ENCODE results near the gene RAD51B. TPM values are rescaled to one million over a fixed set of nuclear protein-coding genes. Genes with fewer than 3 reads are reported as not detected.
A peak's percentile ranks its signal among the peaks of the same experiment; 100 is the strongest.
"Not testable (repeated sequence)": the region's sequence is repeated elsewhere in the genome, so short reads cannot be mapped to it uniquely, and the experiment has no call there.

RAD51B gene
- total RNA-seq, 6 donors from 2014 or later, result 10.6 to 63.9 (median 18.4) TPM

DNA sequence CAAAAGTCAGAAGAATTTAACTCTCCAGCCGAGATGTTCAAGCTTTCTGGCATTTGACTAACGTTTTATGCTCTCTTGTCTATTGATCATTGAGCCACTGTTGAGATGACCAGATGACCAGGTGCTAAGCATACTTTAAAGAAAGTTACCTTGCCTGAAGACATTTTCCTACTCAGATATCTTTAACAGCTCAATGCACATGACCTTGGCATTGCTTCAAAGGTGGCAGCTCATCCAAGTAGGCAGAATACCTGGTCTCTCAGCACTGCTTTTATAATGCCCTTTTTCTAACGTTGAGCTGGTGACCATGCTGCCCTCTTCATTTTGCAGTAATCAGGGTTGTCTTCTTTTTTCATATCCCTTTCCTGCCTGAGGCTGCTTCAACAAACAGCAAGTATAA, 358.1 kb downstream of the RAD51B start:
- 55 to 61% methylated on average over 3 of the region's 3 CpGs for WGBS, 2 donors
- Histone ChIP-seq H3K4me3 (no peak overlapping the region), H3K36me3 (no peaks in the 10 kb centered on the region), H3K27me3 (no peaks in the 10 kb centered on the region), H3K27ac (no peak overlapping the region), H3K9me3 (no peaks in the 10 kb centered on the region), H3K4me1 (peaks cover 0 to 11% (median 4%) of the 10 kb centered on the region in 4 donors)
- TF ChIP-seq EP300 (IDR thresholded peaks at IDR 0.05) (no peak), POLR2A (IDR thresholded peaks at IDR 0.05) (no peak), POLR2AphosphoS5 (IDR thresholded peaks at IDR 0.05) (no peak)
- TF ChIP-seq, protein P1, sequence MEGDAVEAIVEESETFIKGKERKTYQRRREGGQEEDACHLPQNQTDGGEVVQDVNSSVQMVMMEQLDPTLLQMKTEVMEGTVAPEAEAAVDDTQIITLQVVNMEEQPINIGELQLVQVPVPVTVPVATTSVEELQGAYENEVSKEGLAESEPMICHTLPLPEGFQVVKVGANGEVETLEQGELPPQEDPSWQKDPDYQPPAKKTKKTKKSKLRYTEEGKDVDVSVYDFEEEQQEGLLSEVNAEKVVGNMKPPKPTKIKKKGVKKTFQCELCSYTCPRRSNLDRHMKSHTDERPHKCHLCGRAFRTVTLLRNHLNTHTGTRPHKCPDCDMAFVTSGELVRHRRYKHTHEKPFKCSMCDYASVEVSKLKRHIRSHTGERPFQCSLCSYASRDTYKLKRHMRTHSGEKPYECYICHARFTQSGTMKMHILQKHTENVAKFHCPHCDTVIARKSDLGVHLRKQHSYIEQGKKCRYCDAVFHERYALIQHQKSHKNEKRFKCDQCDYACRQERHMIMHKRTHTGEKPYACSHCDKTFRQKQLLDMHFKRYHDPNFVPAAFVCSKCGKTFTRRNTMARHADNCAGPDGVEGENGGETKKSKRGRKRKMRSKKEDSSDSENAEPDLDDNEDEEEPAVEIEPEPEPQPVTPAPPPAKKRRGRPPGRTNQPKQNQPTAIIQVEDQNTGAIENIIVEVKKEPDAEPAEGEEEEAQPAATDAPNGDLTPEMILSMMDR (IDR thresholded peaks at IDR 0.05), result no peak
- ATAC-seq (ENCODE audit: low FRiP score in 2 of 2), result no peak
- DNase-seq, result no peak

DNA sequence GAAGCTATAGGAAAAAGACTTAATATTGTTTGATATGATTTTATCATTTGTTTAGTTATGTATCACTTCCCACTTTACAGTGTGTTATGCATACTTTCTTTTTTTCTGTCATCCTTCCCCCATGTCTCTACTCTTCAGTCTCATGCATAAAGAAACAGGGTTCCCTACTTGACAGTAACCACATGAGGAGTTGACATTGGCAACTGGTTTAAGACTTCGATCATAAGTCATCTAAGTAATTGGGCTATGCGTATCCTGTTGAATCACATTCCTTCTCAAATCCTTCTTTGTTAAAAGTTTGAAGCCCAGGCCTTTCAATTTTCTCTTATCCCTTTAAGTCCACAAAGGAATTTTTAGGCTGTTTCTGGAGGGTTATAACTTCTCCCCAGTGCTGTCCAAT, 358.7 kb downstream of the RAD51B start:
- Histone ChIP-seq H3K27ac (no peak overlapping the region), H3K9me3 (no peaks in the 10 kb centered on the region), H3K4me1 (peaks cover 0 to 11% (median 4%) of the 10 kb centered on the region in 4 donors), H3K27me3 (no peaks in the 10 kb centered on the region), H3K36me3 (no peaks in the 10 kb centered on the region), H3K4me3 (no peak overlapping the region)
- TF ChIP-seq POLR2A (IDR thresholded peaks at IDR 0.05), result no peak
- no peak for TF ChIP-seq EP300 (IDR thresholded peaks at IDR 0.05)
- TF ChIP-seq, protein P1 (IDR thresholded peaks at IDR 0.05), result no peak
- no peak for TF ChIP-seq POLR2AphosphoS5 (IDR thresholded peaks at IDR 0.05)
- DNase-seq (no peak), ATAC-seq (ENCODE audit: low FRiP score in 2 of 2) (no peak)
- 75 to 78% methylated on average over 2 of the region's 2 CpGs for WGBS, 2 donors

DNA sequence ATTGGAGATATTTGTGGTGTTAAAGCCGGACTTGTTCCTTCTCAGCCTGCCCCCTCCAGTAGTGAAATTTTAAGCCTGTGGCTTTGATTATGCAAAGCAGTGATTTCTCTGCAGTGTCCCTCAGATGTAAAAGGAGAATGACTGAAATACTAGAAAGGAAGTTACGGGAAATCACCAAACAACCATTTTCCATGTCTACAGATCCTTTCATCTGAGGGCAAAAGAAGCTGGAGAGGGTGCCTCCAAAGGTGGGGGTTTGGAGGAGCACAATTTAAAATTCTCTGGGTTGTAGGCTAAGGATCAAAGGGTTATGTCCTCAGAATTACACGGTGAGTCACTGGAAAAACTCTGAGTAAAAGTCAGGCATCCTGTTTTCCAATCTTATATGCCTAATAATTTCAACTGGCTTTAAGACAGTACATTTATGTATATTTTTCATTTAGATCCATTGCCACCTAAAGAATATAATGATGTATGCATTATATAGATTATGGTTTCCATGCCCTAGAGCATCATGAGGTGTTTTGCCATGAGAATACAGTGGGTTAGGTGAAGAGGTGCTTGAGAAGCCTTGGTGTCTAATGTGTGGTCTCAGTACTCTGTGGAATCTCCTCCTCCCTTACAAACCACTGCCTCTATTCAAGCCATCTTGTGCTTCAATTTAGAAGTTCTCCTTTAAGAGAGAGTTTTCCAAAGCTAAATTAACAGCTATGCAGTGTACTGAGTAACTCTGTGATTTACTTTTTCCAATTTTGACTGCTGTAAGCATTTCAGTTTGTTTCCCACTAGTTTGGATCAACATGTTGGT, 362.1 kb downstream of the RAD51B start:
- no peaks in the 10 kb centered on the region for H3K9me3 ChIP-seq
- H3K4me1 ChIP-seq, result peaks cover 0 to 11% (median 4%) of the 10 kb centered on the region in 4 donors
- H3K36me3 ChIP-seq, result no peaks in the 10 kb centered on the region
- 74 to 83% methylated on average over 3 of the region's 3 CpGs for WGBS, 2 donors
- peak in 1 of 2 donors; percentile 14 for ATAC-seq (ENCODE audit: low FRiP score in 2 of 2)
- TF ChIP-seq POLR2AphosphoS5 (IDR thresholded peaks at IDR 0.05) (no peak), POLR2A (IDR thresholded peaks at IDR 0.05) (no peak), EP300 (IDR thresholded peaks at IDR 0.05) (no peak)
- TF ChIP-seq, protein P1 (IDR thresholded peaks at IDR 0.05), result no peak
- no peaks in the 10 kb centered on the region for H3K27me3 ChIP-seq
- no peak overlapping the region for H3K4me3 ChIP-seq
- no peak for DNase-seq
- H3K27ac ChIP-seq, result no peak overlapping the region

GRCh38 chr14:68182492-68182891, 362.9 kb downstream of the RAD51B start:
- Histone ChIP-seq H3K27me3 (no peaks in the 10 kb centered on the region), H3K9me3 (no peaks in the 10 kb centered on the region), H3K4me1 (peaks cover 0 to 11% (median 4%) of the 10 kb centered on the region in 4 donors), H3K36me3 (no peaks in the 10 kb centered on the region), H3K4me3 (no peak overlapping the region), H3K27ac (no peak overlapping the region)
- ATAC-seq (ENCODE audit: low FRiP score in 2 of 2) (no peak), DNase-seq (no peak)
- WGBS, 2 donors, result 77 to 87% methylated on average over 5 of the region's 5 CpGs
- no peak for TF ChIP-seq POLR2A (IDR thresholded peaks at IDR 0.05)
- TF ChIP-seq EP300 (IDR thresholded peaks at IDR 0.05), result no peak
- TF ChIP-seq, protein P1 (IDR thresholded peaks at IDR 0.05), result no peak
- no peak for TF ChIP-seq POLR2AphosphoS5 (IDR thresholded peaks at IDR 0.05)

DNA sequence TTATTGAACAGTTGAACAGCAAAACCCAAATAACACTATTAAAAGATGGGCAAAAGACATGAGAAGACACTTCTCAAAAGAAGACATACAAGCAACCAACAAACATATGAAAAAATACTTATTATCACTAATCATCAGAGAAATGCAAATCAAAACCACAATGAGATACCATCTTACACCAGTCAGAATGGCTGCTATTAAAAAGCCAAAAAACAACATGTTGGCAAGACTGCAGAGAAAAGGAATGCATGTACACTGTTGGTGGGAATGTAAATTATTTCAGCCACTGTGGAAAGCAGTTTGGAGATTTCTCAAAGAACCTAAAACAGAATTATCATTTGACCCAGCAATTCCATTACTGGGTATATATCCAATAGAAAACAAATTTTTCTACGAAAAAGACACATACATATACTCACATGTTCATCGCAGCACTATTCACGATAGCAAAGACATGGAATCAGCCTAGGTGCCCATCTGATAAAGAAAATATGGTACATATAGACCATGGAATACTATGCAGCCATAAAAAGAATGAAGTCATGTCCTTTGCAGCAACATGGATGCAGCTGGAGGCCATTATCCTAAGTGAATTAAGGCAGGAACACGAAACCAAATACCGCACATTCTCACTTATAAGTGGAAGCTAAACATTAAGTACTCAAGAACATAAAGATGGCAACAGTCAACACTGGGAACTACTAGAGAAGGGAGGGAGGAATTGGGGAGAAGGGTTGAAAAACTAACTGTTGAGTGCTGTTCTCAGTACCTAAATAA, 367.1 kb downstream of the RAD51B start:
- H3K27ac ChIP-seq; H3K4me1 ChIP-seq; DNase-seq; H3K4me3 ChIP-seq; ATAC-seq (ENCODE audit: low FRiP score in 2 of 2); H3K36me3 ChIP-seq; H3K27me3 ChIP-seq; H3K9me3 ChIP-seq: not testable (repeated sequence)
- 95 to 96% methylated on average over 5 of the region's 5 CpGs for WGBS, 2 donors

Measured in upper lobe of left lung (tissue), 6 donors.